A673 (cell line): ENCODE results near the gene PAX3.

Experiments used
- EZH2 ChIP-seq: fragments of 200-600 bp; sonication (generic); IDR thresholded peaks from 2 replicates; pipeline ENCODE4 v1.6.1; 2017; ENCODE audit warnings: borderline replicate concordance, low read depth, mild to moderate bottlenecking, mixed read lengths, antibody characterized with exemption, low read length; ENCODE audit not compliant: poor library complexity, severe bottlenecking
- TF ChIP-seq, protein P1 (sequence below): fragments of 300-800, 200-600 bp; sonication (generic); conservative IDR thresholded peaks from 2 replicates; pipeline ENCODE4 v1.5.1; 2017; ENCODE audit warnings: low read depth, mild to moderate bottlenecking, antibody characterized with exemption, low read length, moderate library complexity, mixed read lengths

DNA sequence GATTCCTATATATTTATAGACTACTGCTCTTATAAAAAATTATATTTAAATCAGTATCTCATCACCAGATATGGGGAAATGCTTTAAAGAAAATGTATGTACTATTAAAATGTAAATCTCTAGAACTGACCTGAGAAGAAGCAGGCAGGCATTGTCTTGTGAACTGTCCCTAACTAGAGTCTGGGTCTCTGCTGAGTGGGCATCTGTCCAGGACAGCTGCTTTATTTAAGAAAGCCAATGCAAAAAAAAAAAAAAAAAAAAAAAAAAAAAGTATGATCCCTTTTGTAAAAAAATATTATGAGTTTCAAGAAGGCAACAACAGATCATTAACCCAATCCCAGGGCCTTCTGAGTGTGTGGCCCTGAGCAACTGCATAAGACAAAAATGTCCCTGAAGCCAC is 66.0 kb downstream of the PAX3 start:
- TF ChIP-seq, protein P1, sequence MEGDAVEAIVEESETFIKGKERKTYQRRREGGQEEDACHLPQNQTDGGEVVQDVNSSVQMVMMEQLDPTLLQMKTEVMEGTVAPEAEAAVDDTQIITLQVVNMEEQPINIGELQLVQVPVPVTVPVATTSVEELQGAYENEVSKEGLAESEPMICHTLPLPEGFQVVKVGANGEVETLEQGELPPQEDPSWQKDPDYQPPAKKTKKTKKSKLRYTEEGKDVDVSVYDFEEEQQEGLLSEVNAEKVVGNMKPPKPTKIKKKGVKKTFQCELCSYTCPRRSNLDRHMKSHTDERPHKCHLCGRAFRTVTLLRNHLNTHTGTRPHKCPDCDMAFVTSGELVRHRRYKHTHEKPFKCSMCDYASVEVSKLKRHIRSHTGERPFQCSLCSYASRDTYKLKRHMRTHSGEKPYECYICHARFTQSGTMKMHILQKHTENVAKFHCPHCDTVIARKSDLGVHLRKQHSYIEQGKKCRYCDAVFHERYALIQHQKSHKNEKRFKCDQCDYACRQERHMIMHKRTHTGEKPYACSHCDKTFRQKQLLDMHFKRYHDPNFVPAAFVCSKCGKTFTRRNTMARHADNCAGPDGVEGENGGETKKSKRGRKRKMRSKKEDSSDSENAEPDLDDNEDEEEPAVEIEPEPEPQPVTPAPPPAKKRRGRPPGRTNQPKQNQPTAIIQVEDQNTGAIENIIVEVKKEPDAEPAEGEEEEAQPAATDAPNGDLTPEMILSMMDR: no peak
- no peak for TF ChIP-seq EZH2
